ENCODE results near the gene CXCR4.

Gene CXCR4

GRCh38 chr2:136070913-136071312 lies 47.0 kb downstream of the CXCR4 start:
- TF ChIP-seq PATZ1 (CRISPR knock-in tag; IDR thresholded peaks at IDR 0.05; ENCODE audit: borderline replicate concordance) (no peak), POU6F1 (CRISPR knock-in tag; IDR thresholded peaks at IDR 0.05; ENCODE audit: borderline replicate concordance, low read depth) (no peak), ZC3H10 (CRISPR knock-in tag; IDR thresholded peaks at IDR 0.05) (no peak), CSRNP3 (CRISPR knock-in tag; IDR thresholded peaks at IDR 0.05) (no peak), TCF4 (CRISPR knock-in tag; IDR thresholded peaks at IDR 0.05; ENCODE audit: borderline replicate concordance) (no peak), SNAI2 (CRISPR knock-in tag; IDR thresholded peaks at IDR 0.05) (no peak), ISL1 (CRISPR knock-in tag; IDR thresholded peaks at IDR 0.05) (no peak), ZFP30 (CRISPR knock-in tag; IDR thresholded peaks at IDR 0.05) (no peak), CSDC2 (CRISPR knock-in tag; IDR thresholded peaks at IDR 0.05) (no peak), BACH2 (CRISPR knock-in tag; IDR thresholded peaks at IDR 0.05; ENCODE audit: borderline replicate concordance) (no peak), ZNF565 (CRISPR knock-in tag; conservative IDR thresholded peaks at IDR 0.05; ENCODE audit: low read depth) (no peak), TSHZ2 (CRISPR knock-in tag; IDR thresholded peaks at IDR 0.05) (no peak), ESRRG (CRISPR knock-in tag; IDR thresholded peaks at IDR 0.05) (no peak), ZFP3 (CRISPR knock-in tag; IDR thresholded peaks at IDR 0.05) (no peak), GLIS3 (CRISPR knock-in tag; IDR thresholded peaks at IDR 0.05) (no peak), ARNTL (CRISPR knock-in tag; IDR thresholded peaks at IDR 0.05; ENCODE audit: borderline replicate concordance, low read depth) (no peak)
- ATAC-seq, result no peak

GRCh38 chr2:136069773-136070172 lies 48.2 kb downstream of the CXCR4 start:
- TF ChIP-seq ZC3H10 (CRISPR knock-in tag; IDR thresholded peaks at IDR 0.05) (no peak), TSHZ2 (CRISPR knock-in tag; IDR thresholded peaks at IDR 0.05) (no peak), CREB5 (CRISPR knock-in tag; IDR thresholded peaks at IDR 0.05; ENCODE audit: low read depth) (no peak)
- ATAC-seq, result no peak

Measured in SK-N-SH treated with all-trans-retinoic acid at 6 μM for 48 hours (cell line).